Transverse colon (tissue), 4 donors: ENCODE data around the gene ADGRB2.

Source experiments
- CTCF ChIP-seq, 5 experiments: fragments of 200-600 bp in 3 of 5; fragments of 450-650 bp in 2 of 5; sonication (generic) in 3 of 5; IDR thresholded peaks; 1 replicate in 2 of 5; 2 replicates in 3 of 5; pipeline ENCODE4 v1.5.1; 2016 to 2017; ENCODE audit warnings: antibody characterized with exemption in 5 of 5, inconsistent platforms in 3 of 5, mild to moderate bottlenecking in 2 of 5, moderate library complexity in 1 of 5
- POLR2A ChIP-seq: fragments of 450-650 bp; IDR thresholded peaks from one replicate; pipeline ENCODE4 v1.6.1; 2016; ENCODE audit warnings: antibody characterized with exemption, mild to moderate bottlenecking, moderate library complexity
- POLR2AphosphoS5 ChIP-seq, 3 donors: sonication (generic); formaldehyde crosslinking; IDR thresholded peaks; one replicate each; pipeline ENCODE4 v1.6.1; 2016; ENCODE audit warnings: antibody characterized with exemption in 3 of 3

GRCh38 chr1:31690921-31691320 lies 73.2 kb downstream of the ADGRB2 start:
- TF ChIP-seq CTCF (IDR thresholded peaks at IDR 0.05) (no peak), POLR2A (no peak), POLR2AphosphoS5 (IDR thresholded peaks at IDR 0.05) (no peak)
